Measurements from ENCODE around the gene TNF. TPM values are rescaled to one million over a fixed set of nuclear protein-coding genes. Genes with fewer than 3 reads are reported as not detected.

TNF gene
- total and polyA plus RNA-seq, 2 donors (not counting 3 experiments of a cell fraction or from before 2014, with no cell fraction given) = not detected

GRCh38 chr6:31582230-31582643, 6.9 kb downstream of the TNF start, which contains the start of gene LTB:
LTB (minus strand) TSS chr6:31582424; CDS start chr6:31582417, 7 bp downstream.
- CTCF ChIA-PET = interaction anchor here (17.0 to 32.6 kb wide), 2 partner anchors 13 to 26 kb away, joined by 286 to 1517 read pairs; partner anchors contain the start of genes ATP6V1G2, DDX39B, NCR3 and NFKBIL1
- peak within 1 kb of the TSS; percentile 56 to 71 (median 70) for H3K4me3 ChIP-seq (replicated peaks in 1 of 3; ENCODE audit: insufficient read depth in 1 of 3, low read depth in 1 of 3, low read length in 3 of 3)
- peaks cover 16% of the 10 kb centered on the region for H3K4me1 ChIP-seq (ENCODE audit: control insufficient read depth, extremely low read depth, insufficient read depth, low read length)
- intact Hi-C loops (cut with micrococcal nuclease) (no loop called here), dilution Hi-C loops (cut with MboI; ENCODE audit: extremely low pct_ligation_motif_present, low sequenced_read_pairs) (no loop called here)
- POLR2A ChIA-PET = no interaction called here
- H3K9ac ChIP-seq (replicated peaks; ENCODE audit: extremely low read depth, insufficient read depth, low read length) = peak within 1 kb of the TSS; percentile 71
- peak within 1 kb of the TSS; percentile 78 for H3K4me2 ChIP-seq (ENCODE audit: insufficient read depth, low read length)
- peak within 1 kb of the TSS; percentile 40 for H2AFZ ChIP-seq (ENCODE audit: low read depth, low read length)
- DNase-seq (ENCODE audit: low read depth, low spot score) = no peak
- no peak for FAIRE-seq
- no peaks in the 10 kb centered on the region for H4K20me1 ChIP-seq (replicated peaks; ENCODE audit: control insufficient read depth, extremely low read depth, insufficient read depth, low read length)
- no peaks in the 10 kb centered on the region for H3K27me3 ChIP-seq (ENCODE audit: control insufficient read depth in 2 of 2, insufficient read depth in 2 of 2, low read length in 2 of 2)
- no peaks in the 10 kb centered on the region for H3K36me3 ChIP-seq (ENCODE audit: control insufficient read depth in 2 of 2, extremely low read depth in 1 of 2, insufficient read depth in 2 of 2, low read length in 2 of 2)
- TF ChIP-seq POLR2A (IDR thresholded peaks at IDR 0.05; ENCODE audit: low read depth, low read length) = no peak
- TF ChIP-seq EZH2 (IDR thresholded peaks at IDR 0.05; ENCODE audit: borderline replicate concordance, low read depth, low read length, severe bottlenecking) = no peak
- TF ChIP-seq CTCF (IDR thresholded peaks at IDR 0.05; ENCODE audit: extremely low read depth in 1 of 2, insufficient read depth in 1 of 2, low read depth in 1 of 2, low read length in 2 of 2) = no peak
- TF ChIP-seq JUN (IDR thresholded peaks at IDR 0.05; ENCODE audit: borderline replicate concordance, insufficient read depth, insufficient read length, low read depth) = no peak
- H3K9me1 ChIP-seq (replicated peaks; ENCODE audit: control insufficient read depth, extremely low read depth, insufficient read depth, low read length) = no peaks in the 10 kb centered on the region
- no TSS peak for BruUV-seq (replicated peaks)
- H3K79me2 ChIP-seq (ENCODE audit: control insufficient read depth, insufficient read depth, low read length) = peaks cover 10% of the 10 kb centered on the region
- no peaks in the 10 kb centered on the region for H3K9me3 ChIP-seq (replicated peaks; ENCODE audit: control insufficient read depth, insufficient read depth, low read length)
- peak within 1 kb of the TSS; percentile 55 for H3K27ac ChIP-seq (ENCODE audit: insufficient read depth, low read depth, low read length)

- H3K27ac ChIP-seq (ENCODE audit: insufficient read depth, low read depth, low read length) = no peak overlapping the region
- H3K9me3 ChIP-seq (replicated peaks; ENCODE audit: control insufficient read depth, insufficient read depth, low read length) = no peaks in the 10 kb centered on the region
- no peaks in the 10 kb centered on the region for H3K36me3 ChIP-seq (ENCODE audit: control insufficient read depth in 2 of 2, extremely low read depth in 1 of 2, insufficient read depth in 2 of 2, low read length in 2 of 2)
- intact Hi-C loops (cut with micrococcal nuclease) (no loop called here), dilution Hi-C loops (cut with MboI; ENCODE audit: extremely low pct_ligation_motif_present, low sequenced_read_pairs) (no loop called here)
- H3K9me1 ChIP-seq (replicated peaks; ENCODE audit: control insufficient read depth, extremely low read depth, insufficient read depth, low read length) = no peaks in the 10 kb centered on the region
- TF ChIP-seq POLR2A (IDR thresholded peaks at IDR 0.05; ENCODE audit: low read depth, low read length) (no peak), POLR2AphosphoS5 (IDR thresholded peaks at IDR 0.05; ENCODE audit: insufficient read depth, low read depth, low read length) (no peak), CTCF (IDR thresholded peaks at IDR 0.05; ENCODE audit: extremely low read depth in 1 of 2, insufficient read depth in 1 of 2, low read depth in 1 of 2, low read length in 2 of 2) (peak; percentile 21 to 35)
- TF ChIP-seq, protein P1, sequence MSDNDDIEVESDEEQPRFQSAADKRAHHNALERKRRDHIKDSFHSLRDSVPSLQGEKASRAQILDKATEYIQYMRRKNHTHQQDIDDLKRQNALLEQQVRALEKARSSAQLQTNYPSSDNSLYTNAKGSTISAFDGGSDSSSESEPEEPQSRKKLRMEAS (IDR thresholded peaks at IDR 0.05; ENCODE audit: insufficient read depth, insufficient read length) = no peak
- no peak overlapping the region for H2AFZ ChIP-seq (ENCODE audit: low read depth, low read length)
- peaks cover 13% of the 10 kb centered on the region for H3K4me1 ChIP-seq (ENCODE audit: control insufficient read depth, extremely low read depth, insufficient read depth, low read length)
- H3K9ac ChIP-seq (replicated peaks; ENCODE audit: extremely low read depth, insufficient read depth, low read length) = no peak overlapping the region
- no peak overlapping the region for H3K4me3 ChIP-seq (replicated peaks in 1 of 3; ENCODE audit: insufficient read depth in 1 of 3, low read depth in 1 of 3, low read length in 3 of 3)
- H3K4me2 ChIP-seq (ENCODE audit: insufficient read depth, low read length) = no peak overlapping the region
- CTCF ChIA-PET = interaction anchor here (3.2 to 32.6 kb wide), 3 partner anchors 10 to 29 kb away, joined by 16 to 1517 read pairs (median 286); partner anchors contain the start of genes ATP6V1G2, DDX39B, NCR3 and NFKBIL1
- no TSS peak for BruUV-seq (replicated peaks)
- POLR2A ChIA-PET = no interaction called here
- H3K27me3 ChIP-seq (ENCODE audit: control insufficient read depth in 2 of 2, insufficient read depth in 2 of 2, low read length in 2 of 2) = no peaks in the 10 kb centered on the region
- FAIRE-seq (peak; percentile 46), DNase-seq (ENCODE audit: low read depth, low spot score) (no peak)
- H4K20me1 ChIP-seq (replicated peaks; ENCODE audit: control insufficient read depth, extremely low read depth, insufficient read depth, low read length) = no peaks in the 10 kb centered on the region
- peaks cover 10% of the 10 kb centered on the region for H3K79me2 ChIP-seq (ENCODE audit: control insufficient read depth, insufficient read depth, low read length)
These were observed 10.1 kb downstream of the TNF start for GRCh38 chr6:31585491-31585890.

Measured in endothelial cell of umbilical vein (primary cell).